Bronchial epithelial cell (primary cell): Measurements from ENCODE around the gene IQGAP3. TPM values are rescaled to one million over a fixed set of nuclear protein-coding genes. Genes with fewer than 3 reads are reported as not detected.

Experiments
- DNase-seq: peaks from one replicate; pipeline ENCODE4 v3.0.0-alpha.2; 2010; ENCODE audit warnings: low read depth
- FAIRE-seq: peaks from 2 replicates; lab custom pipeline; 2011; peaks lifted over from hg19 to GRCh38; lab: Jason Lieb, UNC
- H3K27me3 ChIP-seq: 2 replicates; pipeline ENCODE4 v1.5.1; 2011; ENCODE audit warnings: low read length; ENCODE audit not compliant: control insufficient read depth, insufficient read depth
- H3K36me3 ChIP-seq: 2 replicates; pipeline ENCODE4 v1.5.1; 2011; ENCODE audit warnings: low read length; ENCODE audit not compliant: control insufficient read depth, insufficient read depth
- H3K4me3 ChIP-seq: 2 replicates; pipeline ENCODE4 v1.5.1; 2011; ENCODE audit warnings: mild to moderate bottlenecking, low read depth, low read length, control low read depth
- CTCF ChIP-seq: IDR thresholded peaks from 2 replicates; pipeline ENCODE4 v1.5.1; 2011; ENCODE audit warnings: mild to moderate bottlenecking, moderate library complexity, low read length, control low read depth, inconsistent platforms; ENCODE audit not compliant: insufficient read depth, severe bottlenecking
- total RNA-seq: library from RNA; depleted of rRNA; stranded (reverse); fragments of >200 nt; gene quantifications from 2 replicates; pipeline ENCODE4 v1.2.1, GENCODE V29; 2014

IQGAP3 gene
- total RNA-seq, 1 donor from 2014 or later: 0.53 TPM

GRCh38 chr1:156477526-156478249 is 94.7 kb downstream of the IQGAP3 start:
- H3K27me3 ChIP-seq: no peaks in the 10 kb centered on the region
- no peak for TF ChIP-seq CTCF
- H3K36me3 ChIP-seq: peaks cover 55% of the 10 kb centered on the region
- no peak for DNase-seq
- H3K4me3 ChIP-seq: no peak overlapping the region
- FAIRE-seq: no peak

- H3K36me3 ChIP-seq: peaks cover 52% of the 10 kb centered on the region
- no peak for FAIRE-seq
- no peak for TF ChIP-seq CTCF
Observed at GRCh38 chr1:156476501-156477298, 95.7 kb downstream of the IQGAP3 start.

GRCh38 chr1:156475568-156476500 is 96.5 kb downstream of the IQGAP3 start:
- H3K4me3 ChIP-seq: no peak overlapping the region
- TF ChIP-seq CTCF: no peak
- no peaks in the 10 kb centered on the region for H3K27me3 ChIP-seq
- peaks cover 52% of the 10 kb centered on the region for H3K36me3 ChIP-seq
- no peak for DNase-seq
- FAIRE-seq: no peak

More at GRCh38 chr1:156476501-156477298, 95.7 kb downstream of the IQGAP3 start:
- Histone ChIP-seq H3K27me3 (no peaks in the 10 kb centered on the region), H3K4me3 (no peak overlapping the region)
- DNase-seq: peak; percentile 57

Other genes starting within 250 kb of the IQGAP3 start
- gene CCT3, start 234.3 kb downstream of the IQGAP3 start, total RNA-seq: 281 and 377 TPM in 2 replicates
- gene TSACC, start 234.0 kb downstream of the IQGAP3 start, total RNA-seq: 0.77 TPM in 1 of 2 replicates, not detected in the other
- under 0.01 and 0.13 TPM in 2 replicates for gene RHBG, start 203.4 kb downstream of the IQGAP3 start, total RNA-seq
- gene MEF2D, start 71.8 kb downstream of the IQGAP3 start, total RNA-seq: 1.3 and 4.9 TPM in 2 replicates
- not detected in 2 replicates for gene TTC24, start 7.2 kb upstream of the IQGAP3 start, total RNA-seq
- 142 and 154 TPM in 2 replicates for gene NAXE, start 19.2 kb upstream of the IQGAP3 start, total RNA-seq
- 15.9 and 29.2 TPM in 2 replicates for gene GPATCH4, start 28.9 kb upstream of the IQGAP3 start, total RNA-seq
- under 0.01 TPM in 1 of 2 replicates, not detected in the other for gene HAPLN2, start 46.9 kb upstream of the IQGAP3 start, total RNA-seq
- not detected in 2 replicates for gene BCAN, start 69.6 kb upstream of the IQGAP3 start, total RNA-seq
- gene NES, start 104.8 kb upstream of the IQGAP3 start, total RNA-seq: under 0.01 TPM in 1 of 2 replicates, not detected in the other
- 5.3 and 112 TPM in 2 replicates for gene CRABP2, start 133.0 kb upstream of the IQGAP3 start, total RNA-seq
- 14.7 and 20.2 TPM in 2 replicates for gene METTL25B, start 155.9 kb upstream of the IQGAP3 start, total RNA-seq
- 7.9 and 10.6 TPM in 2 replicates for gene ISG20L2, start 156.2 kb upstream of the IQGAP3 start, total RNA-seq
- gene MRPL24, start 168.5 kb upstream of the IQGAP3 start, total RNA-seq: 60.3 and 74.1 TPM in 2 replicates
- 163 and 225 TPM in 2 replicates for gene HDGF, start 179.1 kb upstream of the IQGAP3 start, total RNA-seq
- 9.2 and 11.5 TPM in 2 replicates for gene PRCC, start 195.0 kb upstream of the IQGAP3 start, total RNA-seq
- gene SH2D2A, start 244.3 kb upstream of the IQGAP3 start, total RNA-seq: 1.2 and 1.8 TPM in 2 replicates